ENCODE data around the gene MBLAC1.
A peak's percentile ranks its signal among the peaks of the same experiment; 100 is the strongest.

MBLAC1 gene

DNA sequence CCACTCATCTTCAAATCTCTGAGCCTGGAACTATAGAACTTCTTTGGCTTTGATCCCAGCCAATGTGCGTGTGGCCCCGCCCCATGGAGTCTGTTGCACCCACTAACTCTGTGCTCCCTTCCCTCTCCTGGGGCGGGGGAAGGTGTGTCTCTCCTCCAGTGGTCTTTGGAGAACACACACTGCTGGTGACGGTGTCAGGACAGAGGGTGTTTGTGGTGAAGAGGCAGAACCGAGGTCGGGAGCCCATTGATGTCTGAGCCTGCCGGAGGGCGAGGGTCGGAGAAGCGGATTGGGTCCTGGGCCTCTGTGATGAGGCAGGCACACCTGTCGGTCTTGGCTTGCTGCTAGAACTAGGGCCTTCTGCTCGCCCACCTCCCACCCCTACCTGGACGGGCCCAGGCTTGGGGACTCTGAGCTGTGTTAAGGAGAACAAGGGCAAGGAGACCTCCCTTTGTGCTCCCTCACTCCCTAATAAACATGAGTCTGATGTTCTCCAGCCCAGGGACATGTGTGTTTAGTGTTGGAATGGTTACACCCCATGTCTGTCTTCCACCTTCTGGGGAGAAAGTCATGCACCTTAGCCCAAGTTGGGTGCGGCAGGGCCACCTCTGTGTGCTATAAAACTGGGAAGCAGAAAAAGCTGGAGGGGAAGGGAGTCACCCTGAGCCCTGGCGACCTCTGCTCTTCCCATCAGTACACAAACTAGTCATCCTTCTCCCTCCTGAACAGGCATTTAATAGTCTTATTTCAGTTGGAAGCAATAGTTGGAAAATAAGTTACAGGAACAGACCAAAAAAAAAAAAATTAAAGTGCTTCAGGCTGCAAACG is 27.2 kb downstream of the MBLAC1 start:
- Histone ChIP-seq H3K9me3 (ENCODE audit: control insufficient read depth, low read length) (no peaks in the 10 kb centered on the region), H3K4me1 (ENCODE audit: control insufficient read depth, insufficient read depth, low read length) (peaks cover 11% of the 10 kb centered on the region), H3K27me3 (ENCODE audit: control insufficient read depth, insufficient read depth, low read length, poor library complexity, severe bottlenecking) (no peaks in the 10 kb centered on the region), H3K36me3 (ENCODE audit: control insufficient read depth, insufficient read depth, low read length) (peaks cover 22% of the 10 kb centered on the region), H3K4me3 (ENCODE audit: insufficient read depth, low read depth, low read length) (no peak overlapping the region), H3K27ac (ENCODE audit: insufficient read depth, low read depth, low read length, poor library complexity, severe bottlenecking) (no peak overlapping the region)
- WGBS, 2 experiments: 92 to 93% methylated on average over 14 to 16 of the region's 16 CpGs

DNA sequence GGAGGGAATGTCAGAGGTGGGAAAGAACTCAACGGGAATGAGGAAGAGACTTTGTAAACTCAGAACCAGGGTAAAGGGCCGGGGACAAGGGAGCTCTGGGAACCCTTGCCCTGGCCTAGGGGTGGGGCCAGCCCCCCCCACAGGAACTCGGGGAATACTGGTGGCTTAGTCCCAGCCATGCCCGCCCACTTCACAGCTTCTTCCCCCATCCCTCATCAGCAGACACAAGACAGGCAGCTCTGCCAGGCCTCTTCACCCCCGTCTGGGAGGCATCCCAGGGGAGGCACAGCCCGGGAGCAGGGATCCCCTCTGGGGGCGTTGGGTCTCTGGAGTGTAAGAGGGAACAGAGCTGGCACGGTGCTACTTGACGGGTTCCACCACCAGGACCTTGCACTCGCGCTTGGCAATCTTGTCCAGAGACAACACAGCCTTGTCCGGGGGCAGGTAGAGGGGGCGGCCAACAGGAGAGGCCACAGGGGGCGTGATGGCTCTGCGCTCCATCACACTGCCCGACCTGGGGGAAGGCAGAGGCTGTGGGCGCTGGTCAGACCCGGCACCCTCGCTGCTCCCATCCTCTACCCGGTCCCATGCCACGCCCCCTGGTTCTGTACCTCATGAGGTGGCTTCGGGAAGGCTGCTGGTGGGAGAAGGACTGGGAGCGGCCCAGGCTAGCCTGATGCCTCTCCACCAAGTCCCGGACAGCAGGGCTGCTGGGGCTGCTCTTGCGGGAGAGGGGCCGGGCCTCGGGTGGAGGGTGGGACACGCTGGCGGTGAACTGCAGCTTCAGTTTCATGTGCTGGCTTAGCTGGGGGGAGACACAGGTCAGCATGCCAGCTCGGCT is 28.1 kb downstream of the MBLAC1 start:
- H3K27ac ChIP-seq (ENCODE audit: insufficient read depth, low read depth, low read length, poor library complexity, severe bottlenecking): no peak overlapping the region
- peaks cover 8% of the 10 kb centered on the region for H3K4me1 ChIP-seq (ENCODE audit: control insufficient read depth, insufficient read depth, low read length)
- peaks cover 22% of the 10 kb centered on the region for H3K36me3 ChIP-seq (ENCODE audit: control insufficient read depth, insufficient read depth, low read length)

DNA sequence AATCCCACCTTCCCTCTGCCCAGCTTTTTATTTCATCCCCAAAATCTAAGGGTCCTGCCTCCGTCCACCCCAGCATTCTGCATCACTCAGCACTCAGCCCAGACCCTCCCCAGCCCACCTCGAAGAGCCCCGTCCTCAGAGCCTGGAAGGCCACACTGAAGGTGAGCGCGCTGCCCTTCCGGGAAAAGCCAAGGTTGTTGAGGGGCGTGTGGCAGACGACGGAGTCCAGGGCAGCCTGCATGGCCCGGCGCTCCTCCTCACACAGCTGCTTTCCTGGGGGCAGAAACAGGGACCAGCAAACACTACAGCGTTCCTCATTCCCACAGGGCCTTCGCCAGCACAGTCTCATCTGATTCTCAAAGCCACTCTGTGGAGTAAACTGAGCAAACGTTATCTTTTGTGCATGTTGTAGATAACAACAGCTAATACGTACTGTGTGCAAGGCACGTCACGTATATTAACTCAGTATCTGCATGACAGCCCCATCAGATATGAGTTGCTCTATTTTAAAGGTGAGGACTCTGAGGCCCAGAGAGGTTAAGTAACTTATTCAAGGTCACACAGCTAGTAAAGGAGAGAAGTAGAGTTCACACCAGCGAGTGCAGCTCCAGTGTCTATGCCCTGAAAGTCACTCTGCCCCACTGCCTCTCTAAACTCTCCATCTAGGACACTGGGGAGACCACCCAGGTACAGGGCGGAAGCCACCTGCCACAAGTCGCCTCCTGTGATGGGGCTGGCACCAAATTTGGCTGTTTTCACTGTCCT is 29.0 kb downstream of the MBLAC1 start:
- Histone ChIP-seq H3K27me3 (ENCODE audit: control insufficient read depth, insufficient read depth, low read length, poor library complexity, severe bottlenecking) (no peaks in the 10 kb centered on the region), H3K27ac (ENCODE audit: insufficient read depth, low read depth, low read length, poor library complexity, severe bottlenecking) (no peak overlapping the region), H3K9me3 (ENCODE audit: control insufficient read depth, low read length) (no peaks in the 10 kb centered on the region), H3K36me3 (ENCODE audit: control insufficient read depth, insufficient read depth, low read length) (peaks cover 22% of the 10 kb centered on the region), H3K4me3 (ENCODE audit: insufficient read depth, low read depth, low read length) (no peak overlapping the region), H3K4me1 (ENCODE audit: control insufficient read depth, insufficient read depth, low read length) (peaks cover 5% of the 10 kb centered on the region)
- 94 to 96% methylated on average over 20 of the region's 20 CpGs for WGBS, 2 experiments

More for the DNA sequence above, 28.1 kb downstream of the MBLAC1 start:
- Histone ChIP-seq H3K27me3 (ENCODE audit: control insufficient read depth, insufficient read depth, low read length, poor library complexity, severe bottlenecking) (no peaks in the 10 kb centered on the region), H3K4me3 (ENCODE audit: insufficient read depth, low read depth, low read length) (no peak overlapping the region), H3K9me3 (ENCODE audit: control insufficient read depth, low read length) (no peaks in the 10 kb centered on the region)
- 88 to 89% methylated on average over 30 of the region's 30 CpGs for WGBS, 2 experiments

DNA sequence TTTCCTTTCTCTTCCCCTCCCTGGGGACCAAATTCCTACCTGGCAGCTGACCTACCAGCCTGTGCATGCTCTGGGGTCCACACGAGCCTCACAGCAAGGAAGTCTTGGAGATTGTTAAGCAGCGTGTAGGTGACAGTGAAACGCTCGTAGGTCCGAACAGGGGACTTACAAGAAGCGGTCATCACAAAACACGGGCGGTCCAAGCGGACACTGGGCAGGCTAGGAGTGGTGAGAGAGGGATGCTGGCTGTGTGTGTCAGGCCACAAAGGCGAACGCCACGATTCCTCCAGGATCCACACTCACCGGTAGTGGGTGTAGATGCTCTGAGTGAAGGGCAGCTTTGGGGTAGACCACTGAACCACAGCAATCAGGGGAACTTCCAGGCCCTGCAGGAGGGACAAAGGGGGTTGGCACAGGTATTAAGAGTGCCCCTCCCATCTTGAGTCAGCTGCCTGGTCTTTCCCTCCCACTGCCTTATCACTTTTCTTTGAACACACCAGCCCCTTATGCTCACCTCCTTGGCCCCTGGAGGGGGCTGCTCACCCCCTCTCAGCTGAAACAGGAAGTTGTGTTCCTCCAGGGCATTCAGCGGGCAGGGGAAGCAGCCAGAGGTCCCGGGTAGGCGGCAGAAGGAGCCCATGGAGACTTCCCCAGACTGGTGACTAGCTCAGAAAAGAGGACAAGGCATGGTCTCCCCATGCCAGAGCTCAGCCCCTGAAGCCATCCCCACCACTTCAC is 29.7 kb downstream of the MBLAC1 start:
- H3K27ac ChIP-seq (ENCODE audit: insufficient read depth, low read depth, low read length, poor library complexity, severe bottlenecking): peak overlapping the region; percentile 16
- H3K36me3 ChIP-seq (ENCODE audit: control insufficient read depth, insufficient read depth, low read length): peaks cover 22% of the 10 kb centered on the region
- H3K9me3 ChIP-seq (ENCODE audit: control insufficient read depth, low read length): no peaks in the 10 kb centered on the region
- 93 to 94% methylated on average over 16 of the region's 16 CpGs for WGBS, 2 experiments
- H3K4me3 ChIP-seq (ENCODE audit: insufficient read depth, low read depth, low read length): no peak overlapping the region
- H3K4me1 ChIP-seq (ENCODE audit: control insufficient read depth, insufficient read depth, low read length): peaks cover 5% of the 10 kb centered on the region
- H3K27me3 ChIP-seq (ENCODE audit: control insufficient read depth, insufficient read depth, low read length, poor library complexity, severe bottlenecking): no peaks in the 10 kb centered on the region

DNA sequence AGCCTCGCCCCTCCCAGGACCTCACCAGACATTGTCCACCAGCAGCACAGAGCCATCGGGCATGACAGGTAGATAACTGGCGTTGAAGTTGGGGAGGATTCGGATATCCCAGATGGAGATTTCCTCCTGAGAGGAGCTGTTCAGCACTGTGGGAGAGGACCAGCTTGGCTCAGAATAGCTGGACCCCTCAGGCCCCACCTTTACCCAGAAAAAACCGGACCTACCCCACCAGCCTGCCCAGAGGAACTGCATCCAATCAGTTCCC is 30.2 kb downstream of the MBLAC1 start:
- H3K4me3 ChIP-seq (ENCODE audit: insufficient read depth, low read depth, low read length): no peak overlapping the region

DNA sequence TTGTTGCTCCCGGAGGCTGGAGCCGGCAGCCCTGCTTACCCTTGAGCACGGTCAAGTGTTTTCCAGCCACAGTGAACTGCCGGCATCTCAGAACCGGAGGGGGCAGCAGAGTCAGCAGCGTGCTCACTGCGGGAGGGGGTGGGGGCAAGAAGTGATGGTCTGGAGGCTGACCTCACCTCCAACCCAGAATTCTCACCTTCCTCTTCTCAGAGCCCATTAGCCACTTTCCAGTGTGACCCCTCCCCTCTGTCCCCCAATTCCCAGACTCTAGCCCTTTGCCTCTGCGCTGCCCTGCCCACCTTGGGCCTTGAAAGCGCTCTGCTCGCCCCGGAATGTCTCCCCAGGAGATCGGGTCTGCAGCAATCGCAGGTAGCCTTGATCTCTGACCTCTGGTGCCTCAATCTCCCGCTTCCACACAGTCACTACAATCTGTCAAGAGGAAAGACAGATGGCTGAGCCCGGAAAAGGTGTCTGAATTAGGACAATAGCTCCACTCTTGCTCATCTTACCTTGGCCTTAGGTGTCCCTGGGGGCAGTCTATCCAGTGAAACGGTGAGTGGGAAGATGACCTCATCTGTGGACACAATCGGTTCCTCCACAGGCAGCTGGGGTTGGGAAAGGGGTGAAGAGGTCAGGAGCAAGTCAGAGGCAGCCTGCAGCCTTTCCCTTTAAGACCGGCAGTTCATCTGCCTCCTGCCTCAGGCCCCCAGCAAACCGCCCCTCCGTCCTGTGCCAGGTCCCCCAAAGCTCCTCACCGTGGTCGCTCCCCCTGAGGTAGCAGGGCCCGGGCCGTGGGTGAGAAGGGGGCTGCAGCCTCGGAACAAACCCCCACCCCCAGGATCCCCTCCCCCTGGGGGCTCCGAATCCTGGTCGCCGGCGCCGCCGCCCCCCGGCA is 30.8 kb downstream of the MBLAC1 start:
- peaks cover 5% of the 10 kb centered on the region for H3K4me1 ChIP-seq (ENCODE audit: control insufficient read depth, insufficient read depth, low read length)
- H3K27ac ChIP-seq (ENCODE audit: insufficient read depth, low read depth, low read length, poor library complexity, severe bottlenecking): no peak overlapping the region
- H3K4me3 ChIP-seq (ENCODE audit: insufficient read depth, low read depth, low read length): peak overlapping the region; percentile 95
- no peaks in the 10 kb centered on the region for H3K27me3 ChIP-seq (ENCODE audit: control insufficient read depth, insufficient read depth, low read length, poor library complexity, severe bottlenecking)
- peaks cover 22% of the 10 kb centered on the region for H3K36me3 ChIP-seq (ENCODE audit: control insufficient read depth, insufficient read depth, low read length)
- H3K9me3 ChIP-seq (ENCODE audit: control insufficient read depth, low read length): no peaks in the 10 kb centered on the region
- 18 to 23% methylated on average over 32 of the region's 32 CpGs for WGBS, 2 experiments

More for the DNA sequence above, 30.2 kb downstream of the MBLAC1 start:
- no peaks in the 10 kb centered on the region for H3K9me3 ChIP-seq (ENCODE audit: control insufficient read depth, low read length)
- H3K36me3 ChIP-seq (ENCODE audit: control insufficient read depth, insufficient read depth, low read length): peaks cover 22% of the 10 kb centered on the region
- H3K27ac ChIP-seq (ENCODE audit: insufficient read depth, low read depth, low read length, poor library complexity, severe bottlenecking): peak overlapping the region; percentile 16
- H3K4me1 ChIP-seq (ENCODE audit: control insufficient read depth, insufficient read depth, low read length): peaks cover 5% of the 10 kb centered on the region
- H3K27me3 ChIP-seq (ENCODE audit: control insufficient read depth, insufficient read depth, low read length, poor library complexity, severe bottlenecking): no peaks in the 10 kb centered on the region
- 84 to 85% methylated on average over 5 of the region's 5 CpGs for WGBS, 2 experiments

DNA sequence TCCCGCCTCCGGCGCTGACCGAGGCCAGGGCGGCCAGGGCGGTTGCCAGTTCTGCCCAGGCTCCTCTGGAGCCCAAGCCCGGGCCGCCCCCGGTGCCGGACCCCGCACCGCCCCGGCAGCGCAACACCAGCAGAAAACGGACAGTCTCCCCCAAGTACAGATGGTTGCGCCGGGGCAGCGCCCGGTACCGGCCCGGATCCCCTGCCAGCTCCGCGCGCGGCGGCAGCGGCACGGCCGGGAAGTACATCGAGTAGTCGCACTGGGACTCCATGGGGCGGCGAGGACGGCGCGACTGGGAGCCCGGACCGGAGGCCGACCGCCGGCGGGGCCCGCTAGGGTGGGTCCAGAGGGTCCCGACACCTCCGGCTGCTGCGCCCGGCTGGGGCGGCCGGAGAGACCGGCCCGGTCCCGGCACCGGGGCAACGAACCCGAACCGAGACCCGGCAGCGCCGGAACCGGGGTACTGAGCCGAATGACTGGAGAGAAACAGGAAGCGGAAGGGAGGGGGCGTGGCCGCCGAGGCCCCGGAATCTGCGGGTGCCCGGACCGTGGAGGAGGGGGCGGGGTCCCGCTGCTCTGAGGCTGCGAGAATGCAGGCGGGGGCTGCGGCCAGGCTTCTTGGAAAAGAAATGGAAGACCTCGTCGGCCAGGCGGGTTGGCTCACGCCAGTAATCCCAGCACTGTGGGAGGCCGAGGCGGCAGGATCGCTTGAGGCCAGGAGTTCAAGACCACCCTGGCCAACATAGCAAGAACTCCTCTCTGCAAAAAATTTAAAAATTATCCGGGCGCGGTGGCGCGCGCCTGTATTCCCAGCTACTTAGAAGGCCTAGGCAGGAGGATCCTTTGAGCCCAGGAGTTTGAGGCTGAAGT is 31.7 kb downstream of the MBLAC1 start, which contains the start of gene TRAPPC14:
Gene TRAPPC14, minus strand, starts transcription at position 495 of the 870 bp plus-strand sequence. Its CDS starts 224 bp downstream, at position 271.
- WGBS, 2 experiments: 4% methylated on average over 87 of the region's 87 CpGs

DNA sequence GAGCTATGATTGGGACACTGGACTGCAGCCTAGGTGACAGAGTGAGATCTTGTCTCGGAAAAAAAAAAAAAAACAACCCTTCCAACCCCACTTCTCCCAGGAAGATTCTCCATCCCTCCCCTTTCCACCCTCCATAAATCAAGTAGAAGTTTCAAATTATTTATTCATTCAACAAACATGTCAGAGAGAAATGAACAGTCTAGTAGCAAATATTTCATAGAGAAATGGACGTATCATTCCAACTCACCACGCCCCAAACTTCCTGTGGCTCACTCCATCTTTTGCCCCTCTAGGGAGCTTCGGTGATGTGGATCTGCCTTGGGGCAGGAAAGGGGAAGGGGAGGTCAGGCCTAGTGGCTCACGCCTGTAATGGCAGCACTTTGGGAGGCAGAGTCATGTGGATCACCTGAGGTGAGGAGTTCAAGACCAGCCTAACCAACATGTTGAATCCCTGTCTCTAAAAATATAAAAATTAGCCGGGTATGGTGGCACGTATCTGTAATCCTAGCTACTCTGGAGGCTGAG is 32.4 kb downstream of the MBLAC1 start:
- no peaks in the 10 kb centered on the region for H3K27me3 ChIP-seq (ENCODE audit: control insufficient read depth, insufficient read depth, low read length, poor library complexity, severe bottlenecking)
- no peaks in the 10 kb centered on the region for H3K9me3 ChIP-seq (ENCODE audit: control insufficient read depth, low read length)
- peak overlapping the region; percentile 95 for H3K4me3 ChIP-seq (ENCODE audit: insufficient read depth, low read depth, low read length)
- peaks cover 22% of the 10 kb centered on the region for H3K36me3 ChIP-seq (ENCODE audit: control insufficient read depth, insufficient read depth, low read length)
- no peak overlapping the region for H3K27ac ChIP-seq (ENCODE audit: insufficient read depth, low read depth, low read length, poor library complexity, severe bottlenecking)
- 83 to 87% methylated on average over 7 of the region's 7 CpGs for WGBS, 2 experiments
- H3K4me1 ChIP-seq (ENCODE audit: control insufficient read depth, insufficient read depth, low read length): peaks cover 5% of the 10 kb centered on the region

More for the DNA sequence above, 31.7 kb downstream of the MBLAC1 start, which contains the start of gene TRAPPC14:
- peaks cover 5% of the 10 kb centered on the region for H3K4me1 ChIP-seq (ENCODE audit: control insufficient read depth, insufficient read depth, low read length)
- H3K36me3 ChIP-seq (ENCODE audit: control insufficient read depth, insufficient read depth, low read length): peaks cover 22% of the 10 kb centered on the region
- peak within 1 kb of the TSS; percentile 50 for H3K27ac ChIP-seq (ENCODE audit: insufficient read depth, low read depth, low read length, poor library complexity, severe bottlenecking)
- no peaks in the 10 kb centered on the region for H3K27me3 ChIP-seq (ENCODE audit: control insufficient read depth, insufficient read depth, low read length, poor library complexity, severe bottlenecking)
- H3K9me3 ChIP-seq (ENCODE audit: control insufficient read depth, low read length): no peaks in the 10 kb centered on the region
- peak within 1 kb of the TSS; percentile 95 for H3K4me3 ChIP-seq (ENCODE audit: insufficient read depth, low read depth, low read length)

Measured in ectodermal cell (in vitro differentiated cells).